MM.1S (cell line): ENCODE results near the gene RTBDN.

Experiments
- EZH2 ChIP-seq: fragments of 300-600 bp; sonication (generic); optimal IDR thresholded peaks from 2 replicates; pipeline ENCODE3; 2017; ENCODE audit warnings: low read depth, mild to moderate bottlenecking, antibody characterized with exemption, low read length, mixed read lengths
- TF ChIP-seq, protein P1 (sequence below): fragments of 300-600 bp; sonication (generic); IDR thresholded peaks from 2 replicates; pipeline ENCODE4 v1.5.1; 2016; ENCODE audit warnings: antibody characterized with exemption, low read length, mixed read lengths

- TF ChIP-seq, protein P1, sequence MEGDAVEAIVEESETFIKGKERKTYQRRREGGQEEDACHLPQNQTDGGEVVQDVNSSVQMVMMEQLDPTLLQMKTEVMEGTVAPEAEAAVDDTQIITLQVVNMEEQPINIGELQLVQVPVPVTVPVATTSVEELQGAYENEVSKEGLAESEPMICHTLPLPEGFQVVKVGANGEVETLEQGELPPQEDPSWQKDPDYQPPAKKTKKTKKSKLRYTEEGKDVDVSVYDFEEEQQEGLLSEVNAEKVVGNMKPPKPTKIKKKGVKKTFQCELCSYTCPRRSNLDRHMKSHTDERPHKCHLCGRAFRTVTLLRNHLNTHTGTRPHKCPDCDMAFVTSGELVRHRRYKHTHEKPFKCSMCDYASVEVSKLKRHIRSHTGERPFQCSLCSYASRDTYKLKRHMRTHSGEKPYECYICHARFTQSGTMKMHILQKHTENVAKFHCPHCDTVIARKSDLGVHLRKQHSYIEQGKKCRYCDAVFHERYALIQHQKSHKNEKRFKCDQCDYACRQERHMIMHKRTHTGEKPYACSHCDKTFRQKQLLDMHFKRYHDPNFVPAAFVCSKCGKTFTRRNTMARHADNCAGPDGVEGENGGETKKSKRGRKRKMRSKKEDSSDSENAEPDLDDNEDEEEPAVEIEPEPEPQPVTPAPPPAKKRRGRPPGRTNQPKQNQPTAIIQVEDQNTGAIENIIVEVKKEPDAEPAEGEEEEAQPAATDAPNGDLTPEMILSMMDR, result no peak
- TF ChIP-seq EZH2, result no peak
These were observed 48.1 kb downstream of the RTBDN start for GRCh38 chr19:12786141-12786870.
